OCI-LY7 (cell line): ENCODE results near the gene CSNK2A1.

ENCODE experiments used
- EZH2phosphoT487 ChIP-seq: fragments of 200-600 bp; sonication (generic); IDR thresholded peaks from 2 replicates; pipeline ENCODE4 v1.6.1; 2018; ENCODE audit warnings: low read depth, borderline replicate concordance, mild to moderate bottlenecking, mixed run types, antibody characterized with exemption, low read length, moderate library complexity, mixed read lengths
- TF ChIP-seq, protein P1 (sequence below): fragments of 200-600 bp; sonication (generic); conservative IDR thresholded peaks from 2 replicates; pipeline ENCODE4 v1.5.1; 2014; ENCODE audit warnings: mild to moderate bottlenecking, antibody characterized with exemption, low read length, moderate library complexity, mixed read lengths

GRCh38 chr20:496126-496696 lies 47.4 kb downstream of the CSNK2A1 start:
- TF ChIP-seq, protein P1, sequence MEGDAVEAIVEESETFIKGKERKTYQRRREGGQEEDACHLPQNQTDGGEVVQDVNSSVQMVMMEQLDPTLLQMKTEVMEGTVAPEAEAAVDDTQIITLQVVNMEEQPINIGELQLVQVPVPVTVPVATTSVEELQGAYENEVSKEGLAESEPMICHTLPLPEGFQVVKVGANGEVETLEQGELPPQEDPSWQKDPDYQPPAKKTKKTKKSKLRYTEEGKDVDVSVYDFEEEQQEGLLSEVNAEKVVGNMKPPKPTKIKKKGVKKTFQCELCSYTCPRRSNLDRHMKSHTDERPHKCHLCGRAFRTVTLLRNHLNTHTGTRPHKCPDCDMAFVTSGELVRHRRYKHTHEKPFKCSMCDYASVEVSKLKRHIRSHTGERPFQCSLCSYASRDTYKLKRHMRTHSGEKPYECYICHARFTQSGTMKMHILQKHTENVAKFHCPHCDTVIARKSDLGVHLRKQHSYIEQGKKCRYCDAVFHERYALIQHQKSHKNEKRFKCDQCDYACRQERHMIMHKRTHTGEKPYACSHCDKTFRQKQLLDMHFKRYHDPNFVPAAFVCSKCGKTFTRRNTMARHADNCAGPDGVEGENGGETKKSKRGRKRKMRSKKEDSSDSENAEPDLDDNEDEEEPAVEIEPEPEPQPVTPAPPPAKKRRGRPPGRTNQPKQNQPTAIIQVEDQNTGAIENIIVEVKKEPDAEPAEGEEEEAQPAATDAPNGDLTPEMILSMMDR: no peak
- no peak for TF ChIP-seq EZH2phosphoT487
